CD4-positive, alpha-beta T cell treated with Interleukin-2 at 100 ng/mL for 4 hours (primary cell): ENCODE results near the gene ARID1B.
A peak's percentile ranks its signal among the peaks of the same experiment; 100 is the strongest.

ENCODE experiments used
- DNase-seq: peaks from one replicate; pipeline ENCODE4 v3.0.0-alpha.2; 2020; ENCODE audit warnings: low spot score

The ARID1B gene

GRCh38 chr6:157161912-157162311 lies 384.7 kb downstream of the ARID1B start:
- DNase-seq = no peak

GRCh38 chr6:157162766-157163433 lies 385.7 kb downstream of the ARID1B start:
- DNase-seq = no peak

- no peak for DNase-seq
Observed at GRCh38 chr6:157163434-157164159, 386.4 kb downstream of the ARID1B start.

GRCh38 chr6:157164972-157165371 lies 387.8 kb downstream of the ARID1B start:
- DNase-seq = no peak

GRCh38 chr6:157166784-157167183 lies 389.6 kb downstream of the ARID1B start:
- DNase-seq = no peak

- no peak for DNase-seq
Observed at GRCh38 chr6:157167837-157168236, 390.7 kb downstream of the ARID1B start.

GRCh38 chr6:157168471-157168870 lies 391.3 kb downstream of the ARID1B start:
- no peak for DNase-seq

- no peak for DNase-seq
Observed at GRCh38 chr6:157169226-157169625, 392.0 kb downstream of the ARID1B start.

- DNase-seq = no peak
Observed at GRCh38 chr6:157169656-157170055, 392.5 kb downstream of the ARID1B start.

- DNase-seq = no peak
Observed at GRCh38 chr6:157170535-157170934, 393.4 kb downstream of the ARID1B start.

- DNase-seq = no peak
Observed at GRCh38 chr6:157171801-157172200, 394.6 kb downstream of the ARID1B start.

GRCh38 chr6:157172231-157172701 lies 395.1 kb downstream of the ARID1B start:
- DNase-seq = no peak

GRCh38 chr6:157172830-157173536 lies 395.8 kb downstream of the ARID1B start:
- DNase-seq = no peak

- DNase-seq = no peak
Observed at GRCh38 chr6:157173776-157174175, 396.6 kb downstream of the ARID1B start.

- no peak for DNase-seq
Observed at GRCh38 chr6:157174731-157175130, 397.6 kb downstream of the ARID1B start.

- no peak for DNase-seq
Observed at GRCh38 chr6:157177731-157178336, 400.7 kb downstream of the ARID1B start.

- no peak for DNase-seq
Observed at GRCh38 chr6:157181649-157182048, 404.5 kb downstream of the ARID1B start.

- DNase-seq = no peak
Observed at GRCh38 chr6:157182503-157183264, 405.5 kb downstream of the ARID1B start.

GRCh38 chr6:157184202-157185015 lies 407.2 kb downstream of the ARID1B start:
- DNase-seq = peak; percentile 65

- DNase-seq = no peak
Observed at GRCh38 chr6:157185171-157185570, 408.0 kb downstream of the ARID1B start.

GRCh38 chr6:157185986-157186385 lies 408.8 kb downstream of the ARID1B start:
- DNase-seq = no peak
